AG20443 (cell line): Measurements from ENCODE around the gene LRRC53.

Experiments used
- DNase-seq: peaks from one replicate; pipeline ENCODE4 v3.0.0; 2012; ENCODE audit warnings: low spot score, mixed read lengths

LRRC53 gene

DNA sequence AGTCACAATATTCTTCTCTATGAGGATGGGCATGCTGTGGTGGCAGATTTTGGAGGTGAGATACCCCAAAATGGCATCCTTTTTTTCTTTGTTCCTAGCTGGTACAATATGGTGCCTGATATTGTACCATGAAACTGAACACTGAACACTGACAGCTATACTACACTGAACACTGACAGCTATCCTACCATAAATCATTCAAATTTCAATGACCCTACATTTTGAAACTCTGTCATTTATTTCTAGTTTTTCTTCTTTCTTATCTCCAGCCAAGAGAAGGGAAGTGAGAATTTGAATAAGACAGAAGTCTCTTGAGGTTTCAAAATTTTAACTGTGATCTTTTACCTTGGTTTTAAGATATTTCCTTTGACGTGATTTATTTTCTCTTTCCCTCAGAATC is 76.3 kb downstream of the LRRC53 start:
- no peak for DNase-seq

- no peak for DNase-seq
Measured at GRCh38 chr1:74434321-74434720, 78.1 kb downstream of the LRRC53 start.

GRCh38 chr1:74432325-74432724 is 80.1 kb downstream of the LRRC53 start:
- DNase-seq = no peak

GRCh38 chr1:74431531-74431930 is 80.9 kb downstream of the LRRC53 start:
- DNase-seq = no peak

DNA sequence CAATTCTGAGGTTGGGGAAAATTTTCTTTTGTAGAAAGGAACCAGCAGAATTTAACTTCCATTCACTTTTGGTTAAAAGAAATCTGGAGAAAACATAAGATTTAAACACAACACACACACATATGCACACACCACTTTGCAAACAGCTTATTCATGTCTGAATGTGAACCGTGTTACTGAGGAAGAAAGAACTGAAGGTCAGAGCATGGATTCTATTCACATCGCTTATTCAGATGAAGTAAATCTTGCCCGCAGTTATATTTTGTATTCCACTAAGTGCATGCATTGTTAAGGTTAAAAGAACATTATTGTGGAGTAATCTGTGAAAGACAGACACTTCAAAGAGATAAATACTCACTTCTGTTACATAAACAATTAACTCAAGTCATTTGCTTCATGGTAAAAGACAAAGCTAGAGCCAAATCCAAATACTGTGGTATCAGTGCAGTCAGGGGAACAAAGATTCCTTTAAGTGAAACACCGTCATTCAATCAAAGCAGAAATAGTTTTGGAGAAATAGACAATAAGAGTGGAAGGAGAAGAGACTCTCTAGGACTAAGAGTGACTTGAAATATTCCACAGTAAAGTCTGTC is 82.0 kb downstream of the LRRC53 start:
- no peak for DNase-seq

- no peak for DNase-seq
Measured at GRCh38 chr1:74429580-74429979, 82.8 kb downstream of the LRRC53 start.

- DNase-seq = no peak
Measured at GRCh38 chr1:74427681-74428080, 84.7 kb downstream of the LRRC53 start.

DNA sequence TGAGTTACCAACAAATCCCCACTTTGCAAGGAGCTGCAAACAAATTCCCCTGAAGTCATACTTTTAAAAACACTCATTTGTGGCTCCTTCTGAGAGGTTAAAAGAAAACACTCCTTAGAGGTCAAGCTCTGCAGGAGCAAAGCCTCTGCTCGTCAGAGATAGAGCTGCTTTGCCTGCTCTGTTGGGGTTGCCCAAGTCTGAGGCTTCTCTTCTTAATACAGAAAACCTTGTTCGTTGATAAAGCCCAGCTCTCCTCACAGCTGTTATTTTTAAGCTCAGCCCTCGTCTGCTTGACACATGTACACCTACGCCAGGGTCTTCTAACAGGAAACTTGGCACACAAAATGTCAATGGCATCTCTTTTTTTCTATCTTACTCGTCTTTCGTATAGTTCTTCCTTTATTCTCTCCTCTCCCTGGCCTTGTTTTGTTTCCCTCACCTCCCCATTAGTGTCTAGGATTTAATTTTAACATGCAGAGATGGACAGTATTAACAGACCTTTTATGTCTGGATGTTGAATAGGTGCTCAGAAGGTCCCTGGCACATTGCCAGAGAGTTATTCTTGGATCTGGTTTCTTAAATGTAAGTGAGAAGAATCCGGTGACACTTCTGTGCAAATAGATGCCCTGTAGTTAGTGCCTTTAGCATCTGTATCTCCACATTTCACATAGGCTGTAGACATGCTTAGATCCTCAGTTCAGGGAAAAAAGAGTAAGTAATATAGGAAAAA is 86.0 kb downstream of the LRRC53 start:
- no peak for DNase-seq

GRCh38 chr1:74425676-74426075 is 86.7 kb downstream of the LRRC53 start:
- no peak for DNase-seq

DNA sequence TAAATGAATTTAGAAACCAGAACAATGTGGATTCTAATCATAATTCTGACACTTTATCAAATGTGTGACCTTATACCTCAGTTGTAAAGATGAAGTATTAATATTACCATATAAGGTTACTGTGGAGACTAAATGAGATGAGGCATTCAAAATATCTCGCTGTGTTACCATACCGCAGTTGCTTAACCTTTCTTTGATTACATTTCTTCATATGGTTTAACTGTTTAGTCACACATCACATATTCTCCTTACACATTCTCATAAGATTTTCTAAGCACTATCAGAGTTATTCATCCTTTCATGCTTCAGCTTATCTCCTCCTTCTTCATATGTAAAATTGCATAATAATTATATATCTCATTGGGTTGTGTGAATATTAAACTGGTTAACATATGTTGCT is 88.9 kb downstream of the LRRC53 start:
- DNase-seq = no peak

- DNase-seq = no peak
Measured at GRCh38 chr1:74422421-74423292, 89.8 kb downstream of the LRRC53 start.

DNA sequence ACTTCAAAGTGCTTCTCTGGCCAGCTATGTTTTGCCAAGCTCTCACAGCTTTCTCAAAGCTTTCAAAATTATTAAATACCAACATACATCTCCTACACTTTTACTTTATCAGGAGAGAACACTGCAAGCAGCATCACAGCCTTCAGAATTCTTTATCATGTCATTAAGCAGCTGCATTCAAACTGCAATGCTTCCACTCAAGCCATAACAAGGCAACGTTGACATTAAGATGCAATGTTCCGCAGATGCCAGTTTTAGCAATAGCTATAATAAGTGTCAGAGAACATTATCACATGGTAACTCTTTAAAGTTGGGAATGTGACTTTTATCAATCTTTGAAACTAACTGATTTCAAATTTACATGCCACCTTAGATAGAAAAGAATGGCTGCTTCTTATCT is 91.9 kb downstream of the LRRC53 start:
- DNase-seq = no peak
